ENCODE measurements around the gene PLLP.

Gene PLLP

GRCh38 chr16:57225978-57226377, 58.5 kb downstream of the PLLP start:
- no peak for DNase-seq (ENCODE audit: low read depth)

- DNase-seq (ENCODE audit: low read depth) = no peak
These were observed 59.7 kb downstream of the PLLP start for GRCh38 chr16:57224651-57225335.

DNA sequence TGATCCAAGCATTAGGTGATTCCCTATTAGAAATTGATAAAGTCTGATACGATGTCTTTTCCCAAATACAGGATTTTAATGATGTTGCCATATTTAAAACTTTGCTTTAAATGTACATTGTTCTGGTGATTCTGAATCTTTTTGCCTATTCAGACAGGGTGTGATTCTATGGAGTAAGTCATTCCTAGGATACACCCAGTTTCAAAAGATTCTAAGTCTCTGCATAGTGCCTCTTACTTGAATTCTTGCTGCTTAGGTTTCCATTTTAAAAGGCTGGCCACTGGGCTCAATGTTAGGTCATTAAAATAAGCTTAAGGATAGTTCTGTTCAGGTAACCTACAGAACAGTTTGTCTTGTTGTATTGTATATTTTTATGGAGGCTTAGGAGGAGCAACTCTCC, 61.4 kb downstream of the PLLP start:
- no peak for DNase-seq (ENCODE audit: low read depth)

DNA sequence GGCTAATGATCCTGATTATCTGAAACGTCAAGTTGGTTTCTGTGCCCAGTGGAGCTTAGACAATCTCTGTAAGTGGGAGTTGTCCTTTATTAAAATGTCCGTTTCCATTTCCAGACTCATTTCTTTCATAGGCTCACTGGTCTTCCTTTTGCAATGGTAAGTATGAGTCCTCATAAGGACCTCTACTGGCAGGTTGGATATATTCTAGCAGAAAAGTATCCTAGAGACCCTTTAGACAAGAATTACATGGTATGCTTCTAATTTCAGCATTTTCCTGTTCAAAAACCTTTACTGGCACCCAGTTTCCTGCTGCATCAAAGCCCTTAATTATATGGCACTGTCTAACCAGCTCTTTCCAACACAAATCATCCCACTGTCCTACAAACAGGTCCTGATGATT, 67.5 kb downstream of the PLLP start:
- DNase-seq (ENCODE audit: low read depth) = no peak

DNA sequence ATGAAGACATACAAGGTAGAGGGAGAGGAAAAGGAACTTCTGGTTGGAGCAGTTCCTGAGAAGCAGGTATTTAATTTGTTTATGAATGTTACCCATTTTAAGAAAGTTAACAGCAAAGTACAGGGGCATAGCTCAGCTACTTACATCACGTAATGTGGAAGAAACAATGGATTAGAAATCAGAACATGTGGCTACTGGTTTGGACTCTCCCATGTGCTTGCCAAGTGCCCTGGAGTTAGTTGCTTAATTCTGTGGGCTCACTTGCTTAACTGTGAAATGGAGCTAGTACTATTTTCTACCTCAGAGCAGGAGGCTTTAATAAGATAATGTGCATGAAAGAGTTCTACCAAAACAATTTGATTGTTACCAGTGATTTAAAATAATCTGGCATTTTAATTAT, 71.0 kb downstream of the PLLP start:
- no peak for DNase-seq (ENCODE audit: low read depth)

DNA sequence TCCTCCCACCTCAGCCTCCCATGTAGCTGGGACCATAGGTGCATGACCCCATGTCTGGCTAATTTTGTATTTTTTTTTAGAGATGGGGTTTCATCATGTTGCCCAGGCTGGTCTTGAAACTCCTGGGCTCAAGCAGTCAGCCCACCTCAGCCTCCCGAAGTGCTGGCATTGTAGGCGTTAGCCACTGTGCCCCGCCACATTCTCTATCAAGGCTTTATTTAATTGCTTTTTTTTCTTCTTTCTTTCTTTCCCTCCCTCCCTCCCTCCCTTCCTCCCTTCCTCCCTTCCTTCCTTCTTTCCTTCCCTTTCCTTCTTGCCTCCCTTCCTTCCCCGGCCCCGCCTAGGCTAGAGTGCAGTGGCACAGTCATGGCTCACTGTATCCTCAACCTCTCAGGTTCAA, 74.7 kb downstream of the PLLP start:
- no peak for DNase-seq (ENCODE audit: low read depth)

DNA sequence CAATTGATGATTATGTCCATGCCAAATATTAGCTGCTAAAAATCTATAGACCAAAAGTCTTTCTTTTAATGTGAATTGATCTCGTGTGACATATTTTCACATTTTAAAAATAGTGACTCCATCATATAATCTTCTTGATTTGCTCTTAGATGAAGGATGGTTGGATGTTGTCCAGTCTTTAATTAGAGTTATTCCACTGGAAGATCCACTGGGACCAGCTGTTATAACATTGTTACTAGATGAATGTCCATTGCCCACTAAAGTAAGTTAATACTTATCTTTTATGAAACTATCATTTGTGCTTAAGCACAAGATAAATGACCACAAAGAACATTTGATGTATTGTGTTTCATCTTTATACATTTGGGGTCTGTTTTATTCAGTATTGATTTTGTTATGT, 75.5 kb downstream of the PLLP start:
- no peak for DNase-seq (ENCODE audit: low read depth)
